HG02759 (cell line): ENCODE data around the gene MAN1A1.
A peak's percentile ranks its signal among the peaks of the same experiment; 100 is the strongest.
"Not testable (repeated sequence)": the region's sequence is repeated elsewhere in the genome, so short reads cannot be mapped to it uniquely, and the experiment has no call there.

ENCODE experiments used
- ATAC-seq: cut with Tn5 transposase; IDR thresholded peaks from one replicate; pipeline ENCODE4 v1.9.1; 2021; ENCODE audit warnings: mild to moderate bottlenecking, moderate library complexity; ENCODE audit not compliant: unreplicated experiment

MAN1A1 gene

DNA sequence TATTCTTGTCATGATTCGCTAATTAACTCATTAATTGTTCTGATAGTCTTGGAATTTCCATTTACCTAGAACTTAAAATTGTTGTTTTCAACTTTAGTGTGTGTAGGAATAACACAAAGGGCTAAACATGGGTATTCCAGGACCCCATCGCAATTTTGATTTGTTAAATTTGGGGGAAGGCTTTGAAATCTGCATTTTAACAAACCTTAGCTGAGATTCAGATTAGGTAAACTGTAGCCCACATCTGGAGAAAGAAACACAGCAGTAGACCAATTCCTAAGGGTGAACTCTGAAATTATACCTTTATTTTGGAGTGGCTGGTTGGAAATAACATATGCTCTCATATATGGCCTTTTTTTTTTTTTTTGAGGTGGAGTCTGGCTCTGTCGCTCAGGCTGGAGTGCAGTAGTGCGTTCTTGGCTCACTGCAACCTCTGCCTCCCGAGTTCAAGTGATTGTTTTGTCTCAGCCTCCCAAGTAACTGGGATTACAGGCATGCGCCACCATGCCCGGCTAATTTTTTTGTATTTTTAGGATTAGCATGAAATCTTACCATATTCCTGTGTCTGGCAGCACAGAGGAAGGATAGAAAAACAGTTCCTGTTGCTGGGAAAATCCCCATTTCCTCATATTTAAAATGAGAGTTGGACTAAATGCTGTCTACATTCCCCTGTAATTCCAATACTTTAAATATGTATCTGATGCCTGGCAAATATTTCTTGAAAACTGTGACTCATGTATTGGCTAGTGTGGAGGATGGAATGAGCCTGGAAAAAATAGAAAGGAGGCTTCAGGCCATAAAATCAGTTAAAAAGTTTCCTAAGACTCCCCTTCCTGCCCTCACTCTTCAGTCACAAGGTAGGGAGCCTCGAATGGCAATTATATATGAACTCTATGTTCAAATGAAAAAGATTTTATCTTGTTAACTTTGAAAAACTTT is 174.4 kb downstream of the MAN1A1 start:
- ATAC-seq = no peak

DNA sequence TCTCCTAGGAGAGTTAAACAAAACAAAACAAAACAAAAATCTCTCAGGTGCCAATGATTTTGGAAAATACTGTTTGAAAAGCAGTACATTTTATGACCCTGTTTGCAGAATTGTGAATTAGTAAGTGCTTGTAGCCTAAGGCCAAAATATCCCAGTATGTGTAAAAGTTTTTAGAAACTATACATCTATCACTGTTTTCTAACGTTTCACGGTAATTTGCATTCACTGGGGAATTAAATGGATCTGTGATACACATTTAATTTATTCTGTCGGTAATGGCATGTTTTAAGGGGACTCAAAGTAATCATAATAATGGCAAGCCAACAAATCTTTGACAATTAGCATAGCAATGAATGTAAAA is 175.5 kb downstream of the MAN1A1 start:
- no peak for ATAC-seq

- ATAC-seq = no peak
These were observed 176.1 kb downstream of the MAN1A1 start for GRCh38 chr6:119173249-119174084.

GRCh38 chr6:119172824-119173223 is 176.7 kb downstream of the MAN1A1 start:
- no peak for ATAC-seq

GRCh38 chr6:119171864-119172588 is 177.5 kb downstream of the MAN1A1 start:
- no peak for ATAC-seq

DNA sequence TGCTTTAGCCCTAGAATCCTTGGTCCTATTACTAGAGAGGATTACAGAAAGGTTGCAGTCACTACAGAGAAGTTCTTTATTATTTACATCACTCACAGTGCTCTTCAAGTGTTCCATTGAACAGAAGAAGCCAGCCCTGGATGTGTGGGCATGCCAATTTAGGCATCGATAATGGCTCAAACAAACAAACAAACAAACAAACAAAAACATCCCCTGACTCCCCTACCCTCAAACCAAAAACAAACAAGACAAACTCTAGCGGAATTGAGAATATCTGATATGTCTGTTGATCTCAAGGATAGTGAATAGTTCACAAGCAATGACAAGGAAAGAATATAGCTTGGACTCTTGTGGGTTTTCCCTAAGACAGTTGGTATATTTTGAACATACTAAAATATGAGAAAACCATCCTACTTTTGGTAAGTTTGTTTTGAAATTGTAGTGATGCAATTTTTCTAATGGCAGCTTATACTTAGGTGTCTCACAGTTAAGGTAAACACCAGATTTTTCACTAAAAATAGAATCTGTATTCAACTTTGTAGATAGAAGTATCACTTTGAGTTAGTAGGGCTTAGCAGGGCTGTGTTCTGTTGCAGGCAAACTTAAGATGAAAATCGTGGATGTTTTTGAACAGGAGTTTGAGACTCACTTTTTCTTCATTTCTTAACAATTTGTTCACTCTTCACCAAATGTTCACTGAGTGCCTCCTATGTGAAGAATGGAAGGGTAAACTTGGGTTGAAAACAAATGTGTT is 178.3 kb downstream of the MAN1A1 start:
- ATAC-seq = peak; percentile 45

DNA sequence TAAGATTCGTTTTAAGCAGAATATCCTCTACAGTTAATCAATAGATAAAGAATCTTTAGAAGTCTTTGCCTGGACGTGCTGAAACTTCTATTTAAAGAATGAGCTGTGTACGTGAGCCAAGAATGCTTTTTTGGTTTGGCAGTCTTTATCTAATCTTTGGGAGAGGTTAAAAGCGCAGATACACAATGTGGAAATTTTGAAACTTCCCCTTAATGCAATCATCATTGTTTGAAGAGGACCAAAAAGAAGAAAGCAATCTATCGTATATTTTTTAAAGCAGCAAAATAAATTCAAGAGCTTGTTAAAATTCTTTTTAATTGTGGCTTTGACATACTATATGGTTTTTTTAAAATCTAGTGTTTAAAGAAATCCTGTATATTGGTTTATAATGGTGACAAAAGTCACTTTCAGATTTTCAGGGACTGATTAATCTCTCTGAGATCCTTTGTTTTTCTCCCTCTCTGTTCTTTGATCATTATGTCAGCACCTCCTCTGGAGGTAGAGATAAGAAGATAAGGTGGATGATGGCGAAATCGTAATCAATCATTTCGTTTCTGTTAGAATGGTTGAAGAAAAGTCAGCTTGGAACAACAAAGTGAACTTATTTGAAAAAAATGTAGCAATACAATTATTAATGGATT is 179.0 kb downstream of the MAN1A1 start:
- ATAC-seq = no peak

- no peak for ATAC-seq
These were observed 179.5 kb downstream of the MAN1A1 start for GRCh38 chr6:119170103-119170446.

DNA sequence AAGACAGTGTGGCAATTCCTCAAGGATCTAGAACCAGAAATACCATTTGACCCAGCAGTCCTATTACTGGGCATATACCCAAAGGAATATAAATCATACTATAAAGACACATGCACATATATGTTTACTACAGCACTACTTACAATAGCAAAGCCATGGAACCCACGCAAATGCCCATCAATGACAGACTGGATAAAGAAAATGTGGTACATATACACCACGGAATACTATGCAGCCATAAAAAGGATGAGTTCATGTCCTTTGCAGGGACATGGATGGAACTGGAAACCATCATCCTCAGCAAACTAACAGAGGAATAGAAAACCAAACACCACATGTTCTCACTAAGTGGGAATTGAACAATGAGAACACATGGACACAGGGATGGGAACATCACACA is 180.2 kb downstream of the MAN1A1 start:
- not testable (repeated sequence) for ATAC-seq

GRCh38 chr6:119166024-119166784 is 183.4 kb downstream of the MAN1A1 start:
- ATAC-seq = no peak

DNA sequence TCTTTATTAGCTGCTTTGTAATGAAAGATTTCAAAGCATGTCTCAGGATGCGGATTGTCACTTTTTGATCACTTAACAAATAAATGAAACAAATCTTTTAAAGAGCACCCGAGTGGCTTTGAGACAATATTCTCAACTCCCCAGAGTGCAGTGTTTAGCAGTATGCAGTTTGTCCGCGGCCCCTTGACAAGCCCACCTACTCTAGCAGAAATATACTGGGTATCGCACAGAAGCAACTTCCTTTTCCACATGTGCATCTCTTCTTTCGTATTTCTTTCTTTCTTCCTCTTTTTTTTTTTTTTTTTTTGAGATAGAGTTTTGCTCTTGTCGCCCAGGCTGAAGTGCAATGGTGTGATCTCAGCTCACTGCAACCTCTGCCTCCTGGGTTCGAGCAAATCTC is 186.6 kb downstream of the MAN1A1 start:
- no peak for ATAC-seq

DNA sequence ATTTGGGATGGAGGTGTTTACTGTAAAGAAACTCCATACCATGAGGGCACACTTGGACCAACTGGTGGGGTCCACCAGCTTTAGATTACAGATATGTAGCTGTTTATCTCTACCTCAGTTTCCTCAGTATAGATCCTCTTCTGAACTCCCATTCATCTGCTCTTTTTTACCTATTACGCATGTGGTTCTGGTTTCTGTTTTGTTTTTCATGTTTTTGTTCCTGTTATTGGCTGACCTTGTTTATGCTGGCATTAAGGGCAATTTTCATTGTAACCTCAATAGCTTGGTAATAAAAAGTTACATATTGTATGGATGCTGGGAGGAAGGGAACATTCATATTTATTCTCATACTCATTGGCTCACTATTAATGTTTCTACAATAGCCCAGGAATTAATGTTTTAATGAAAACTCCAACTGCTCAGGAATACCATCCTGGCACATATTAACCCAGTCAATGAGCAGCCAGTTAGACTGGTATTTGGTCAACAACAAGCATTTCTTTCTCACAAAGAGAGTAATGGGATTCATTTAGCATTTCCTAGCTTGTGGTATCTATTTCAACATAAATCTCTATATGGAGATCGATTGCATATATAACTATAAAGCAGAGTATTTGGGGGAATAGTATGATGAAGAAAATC is 187.3 kb downstream of the MAN1A1 start:
- peak; percentile 67 for ATAC-seq

- no peak for ATAC-seq
These were observed 188.1 kb downstream of the MAN1A1 start for GRCh38 chr6:119161438-119161837.

DNA sequence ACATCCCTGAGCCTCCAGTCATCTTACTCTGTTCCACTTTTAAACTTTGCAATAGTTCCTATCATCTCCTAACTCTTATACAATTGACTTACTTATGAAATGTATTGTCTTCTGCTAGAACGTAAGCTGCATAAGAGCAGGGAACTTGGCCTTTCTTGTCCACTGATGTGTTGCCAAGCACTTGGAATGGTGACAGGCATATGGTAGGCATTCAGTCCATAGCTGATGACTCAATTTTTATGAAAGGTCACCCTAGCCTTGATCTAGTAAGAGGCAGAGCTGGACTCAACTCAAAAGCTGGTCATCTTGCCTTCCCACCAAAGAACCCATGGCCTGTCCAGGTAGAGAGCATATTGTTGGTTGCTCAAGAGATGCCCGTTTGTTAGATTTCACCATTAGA is 188.7 kb downstream of the MAN1A1 start:
- no peak for ATAC-seq

GRCh38 chr6:119158057-119158848 is 191.3 kb downstream of the MAN1A1 start:
- no peak for ATAC-seq

- no peak for ATAC-seq
These were observed 192.1 kb downstream of the MAN1A1 start for GRCh38 chr6:119157506-119157815.

DNA sequence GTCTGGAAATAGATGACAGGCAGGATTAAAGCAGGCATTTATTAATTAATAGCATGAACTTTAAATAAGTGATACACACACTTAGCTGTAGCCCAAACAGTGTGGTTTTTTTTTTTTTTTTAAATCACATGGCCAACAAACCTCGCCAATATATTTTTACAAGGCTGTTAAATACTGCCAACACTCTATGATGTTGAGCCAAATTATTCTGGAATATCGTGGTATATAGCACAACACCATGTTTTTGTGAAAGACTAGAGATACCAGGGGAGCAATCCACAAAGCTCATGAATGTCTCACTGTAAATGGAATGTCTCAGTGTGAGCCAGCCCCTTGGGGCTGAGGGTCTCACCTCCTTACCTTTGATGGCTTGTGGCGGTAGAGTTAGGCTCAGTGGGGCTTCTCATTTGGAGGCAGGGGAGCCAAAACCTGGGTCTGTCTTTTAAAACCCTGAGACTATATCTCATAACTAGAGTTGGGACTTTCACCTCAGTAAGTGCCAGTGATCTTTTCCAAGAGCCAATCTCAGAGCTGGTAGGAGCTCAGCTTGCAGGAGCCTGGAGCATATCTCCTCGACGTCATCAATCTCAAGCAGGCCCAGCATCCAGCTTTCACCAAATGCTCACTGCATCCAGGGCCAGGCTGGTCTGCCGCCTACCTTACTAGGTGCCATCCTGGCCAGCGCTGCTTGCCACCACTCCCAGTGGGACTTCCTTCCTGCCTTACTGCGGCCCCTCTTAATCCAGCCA is 192.6 kb downstream of the MAN1A1 start:
- ATAC-seq = no peak

DNA sequence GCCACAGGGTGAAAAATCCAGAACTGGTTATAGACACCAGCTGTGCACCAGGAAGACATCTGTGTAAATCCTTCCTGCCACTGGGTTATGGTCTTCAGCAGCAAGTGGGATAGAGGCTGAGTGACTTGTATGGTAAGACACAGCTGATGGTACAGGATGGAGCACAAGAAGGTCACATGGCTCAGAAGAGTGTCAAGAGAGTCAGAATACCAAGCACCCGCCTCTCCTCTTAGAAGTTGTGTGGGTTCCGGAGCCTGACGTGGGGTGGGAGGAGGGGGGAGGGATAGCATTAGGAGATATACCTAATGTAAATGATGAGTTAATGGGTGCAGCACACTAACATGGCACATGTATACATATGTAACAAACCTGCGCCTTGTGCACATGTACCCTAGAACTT is 193.5 kb downstream of the MAN1A1 start:
- ATAC-seq = not testable (repeated sequence)
